DMS 273 treated with DMSO at 0.1 percent for 48 hours (cell line): ENCODE measurements around the gene FOXN3.

Experiments used
- DNase-seq: peaks from one replicate; lab custom pipeline; 2025; lab: John Stamatoyannopoulos, UW

FOXN3 gene

DNA sequence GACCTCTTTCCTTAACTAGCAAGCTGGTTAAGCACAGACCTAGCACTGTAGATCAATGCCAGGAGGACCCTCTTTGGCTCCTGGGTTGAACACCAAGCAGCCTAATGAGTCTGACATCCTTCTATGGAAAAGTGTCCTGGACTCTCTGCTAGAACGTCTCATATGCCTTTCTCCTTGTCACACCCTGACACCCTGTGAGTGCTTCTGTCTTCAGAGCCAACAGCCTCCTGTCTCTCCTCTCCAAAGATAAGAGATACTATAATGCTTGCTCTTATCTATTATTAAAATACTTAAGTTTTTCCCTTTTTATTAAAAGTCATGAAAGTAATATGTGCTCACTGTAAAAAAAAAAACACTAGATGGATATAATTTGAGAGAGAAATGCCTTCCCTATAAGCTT is 222.7 kb downstream of the FOXN3 start:
- no peak for DNase-seq

DNA sequence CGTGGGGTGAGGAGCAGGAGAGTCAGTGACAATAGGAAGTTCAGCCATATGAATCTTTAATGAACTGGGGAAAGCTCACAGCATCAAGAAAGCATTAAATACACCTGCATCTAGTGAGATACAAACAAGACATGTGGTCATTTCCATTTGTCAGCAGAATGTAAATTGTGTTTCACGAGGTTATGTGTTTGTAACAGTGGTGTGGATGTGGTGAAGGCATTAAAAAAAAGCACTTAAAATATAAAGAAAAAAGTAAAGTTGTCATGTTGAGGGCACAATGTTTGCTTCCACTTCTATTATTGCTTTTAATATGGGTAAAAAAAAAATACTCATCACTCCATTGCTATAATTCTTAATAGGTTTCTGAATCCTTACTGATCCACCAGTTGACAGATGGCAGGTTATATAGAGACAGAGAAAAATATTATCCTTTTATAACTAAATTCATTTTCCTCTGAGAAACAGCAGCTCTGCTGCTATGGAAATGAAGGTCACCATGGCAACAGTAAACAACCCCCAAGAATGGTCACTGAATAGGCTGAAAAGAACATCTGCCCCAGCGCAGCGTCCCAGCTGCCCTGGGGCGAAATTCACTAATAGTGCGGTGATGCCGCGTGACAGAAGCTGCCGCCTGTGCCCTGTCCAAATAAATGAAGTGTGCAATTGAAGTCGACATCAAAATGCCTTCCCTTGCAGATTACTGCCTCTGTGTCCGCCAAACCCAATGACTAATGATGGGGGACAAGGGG is 226.1 kb downstream of the FOXN3 start:
- peak; percentile 64 for DNase-seq

DNA sequence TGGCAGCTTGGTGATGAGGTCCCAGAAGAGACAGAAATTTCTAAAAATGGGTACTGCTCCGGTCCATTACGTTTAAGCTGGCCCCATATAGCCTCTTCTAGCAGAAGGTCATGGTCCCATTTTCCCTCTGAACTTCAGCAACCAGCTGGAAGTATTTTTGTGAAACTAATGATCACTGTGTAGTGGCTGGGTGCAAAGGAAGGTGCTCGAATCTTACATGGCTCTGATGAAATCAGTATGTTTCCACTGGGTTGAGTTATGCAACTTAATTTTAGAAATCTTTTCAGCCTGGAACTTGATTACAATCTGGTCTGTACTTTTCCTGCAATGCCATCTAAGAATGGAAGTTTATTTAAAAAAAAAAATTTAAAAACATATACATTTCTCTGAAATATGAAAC is 228.5 kb downstream of the FOXN3 start:
- DNase-seq: no peak

DNA sequence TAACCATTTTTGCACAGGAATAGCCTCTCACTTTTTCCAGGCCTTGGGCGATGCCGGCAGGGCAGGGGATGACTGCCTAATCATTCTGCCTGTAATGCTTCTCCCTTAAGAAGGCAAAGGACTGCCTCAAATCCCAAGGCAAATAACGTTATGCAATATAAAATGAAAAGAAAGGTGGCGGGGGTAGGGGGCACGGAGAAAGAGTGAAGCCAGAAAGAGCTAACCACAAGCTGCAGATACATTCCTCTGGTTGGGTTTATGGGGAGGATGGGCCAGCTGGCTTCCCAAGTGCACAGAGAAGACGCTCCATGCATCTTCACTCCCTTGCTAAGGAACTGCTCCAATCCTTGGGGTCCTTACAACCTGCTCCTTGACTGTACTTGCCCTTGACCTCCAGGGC is 229.5 kb downstream of the FOXN3 start:
- DNase-seq: no peak

DNA sequence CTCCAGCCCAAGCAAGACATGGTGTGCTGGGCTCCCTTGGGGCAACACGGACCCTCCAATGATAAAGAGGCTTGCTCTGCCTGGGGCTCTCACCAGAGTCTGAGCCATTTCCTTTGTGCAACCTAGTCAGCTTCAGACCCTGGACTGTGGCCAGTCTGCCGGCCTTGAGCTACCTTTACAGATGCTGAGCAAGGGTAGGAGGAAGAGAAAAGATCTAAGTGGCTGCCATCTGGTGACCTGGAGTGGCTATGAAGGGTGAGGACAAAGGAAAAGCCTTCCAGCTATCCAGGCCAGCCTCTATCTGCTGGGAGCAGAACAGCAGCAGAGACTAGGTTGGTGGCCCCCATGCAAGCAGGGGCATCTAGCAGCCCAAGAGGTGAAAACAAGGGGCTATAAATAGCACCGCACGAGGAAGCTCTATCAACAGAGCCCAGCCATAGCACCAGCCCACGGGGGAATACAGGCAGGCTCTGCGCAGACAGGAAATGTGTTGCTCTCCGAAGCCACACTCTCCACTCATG is 230.1 kb downstream of the FOXN3 start:
- no peak for DNase-seq

DNA sequence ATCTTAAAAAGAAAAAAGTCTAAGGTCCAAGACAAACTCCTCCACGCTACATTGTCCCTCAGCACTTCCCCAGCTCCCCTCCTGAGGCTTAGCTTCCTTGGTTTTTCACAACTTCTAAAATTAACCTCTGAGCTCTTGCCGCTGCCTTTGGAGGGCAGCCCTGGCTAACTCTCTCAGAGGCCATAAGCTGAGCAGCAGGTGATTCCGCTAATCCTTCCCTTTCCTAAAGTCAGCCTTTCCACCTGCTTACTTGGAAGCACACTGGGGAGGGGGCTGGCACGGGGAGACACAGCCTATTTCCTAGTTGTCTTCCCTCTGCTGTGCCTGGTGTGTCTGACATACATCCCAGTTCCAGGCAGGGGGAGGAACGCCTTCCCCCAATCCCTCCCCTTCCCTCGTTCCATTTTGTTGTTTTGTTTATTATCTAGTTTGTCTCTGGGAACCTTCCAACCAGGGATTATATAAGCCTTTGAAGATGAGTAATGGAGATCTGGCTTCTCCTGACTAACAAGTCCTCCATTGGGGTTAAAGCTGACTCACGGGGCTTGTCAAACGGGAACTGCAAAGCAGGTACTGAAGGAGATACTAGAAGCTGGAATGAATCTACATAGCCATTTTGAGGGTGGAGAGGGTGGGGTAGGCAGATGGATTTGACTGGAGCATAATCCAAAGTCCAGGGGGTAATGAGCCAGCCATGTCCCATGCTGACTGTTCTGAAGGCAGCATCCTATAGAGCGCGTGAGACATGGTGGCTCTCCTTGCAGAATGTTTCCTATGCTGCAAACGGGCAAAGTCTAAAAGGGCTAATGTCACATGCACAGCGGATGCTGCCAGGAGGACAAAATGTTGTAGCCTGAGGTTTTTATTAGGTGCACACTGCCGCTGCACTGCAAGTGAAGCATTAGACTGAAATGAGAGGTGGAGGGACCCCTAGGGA is 230.8 kb downstream of the FOXN3 start:
- DNase-seq: no peak

DNA sequence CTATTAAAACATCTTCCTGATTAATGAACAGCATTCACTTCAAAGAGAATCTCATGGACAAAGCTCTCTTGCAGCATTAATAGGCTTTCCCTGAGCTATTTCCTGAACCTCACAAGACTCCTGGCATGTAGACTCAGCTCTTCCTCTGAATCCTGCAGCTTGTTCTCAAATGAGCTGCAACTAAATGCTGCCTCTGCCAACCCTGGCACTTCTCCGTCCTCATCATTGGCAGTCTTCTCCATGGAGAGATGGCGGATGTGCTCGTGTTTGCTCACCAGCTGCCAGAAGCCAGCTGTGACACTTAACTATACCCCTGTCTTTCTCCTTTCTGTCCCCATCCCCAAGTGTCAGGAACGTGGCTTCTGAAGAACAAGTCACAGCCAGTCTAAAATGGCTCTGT is 232.1 kb downstream of the FOXN3 start:
- DNase-seq: no peak

DNA sequence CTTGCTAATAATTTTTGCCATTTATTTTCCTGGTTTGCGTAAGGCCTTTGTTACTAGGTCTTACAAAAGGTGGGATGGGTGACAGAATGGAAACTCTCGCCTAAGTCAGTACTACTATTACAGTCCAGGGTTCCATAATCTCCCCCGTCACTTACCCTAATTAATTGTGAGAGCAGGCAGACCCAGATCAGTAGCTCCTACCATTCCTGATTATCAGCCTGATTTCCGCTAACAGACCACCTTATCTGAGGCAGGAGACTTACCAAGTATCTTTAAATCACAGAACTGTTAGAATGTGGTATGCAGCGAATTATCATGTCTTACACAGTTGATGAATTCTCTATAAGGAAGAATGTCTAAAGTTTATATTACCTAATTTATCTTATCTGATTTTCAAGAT is 234.7 kb downstream of the FOXN3 start:
- DNase-seq: no peak

DNA sequence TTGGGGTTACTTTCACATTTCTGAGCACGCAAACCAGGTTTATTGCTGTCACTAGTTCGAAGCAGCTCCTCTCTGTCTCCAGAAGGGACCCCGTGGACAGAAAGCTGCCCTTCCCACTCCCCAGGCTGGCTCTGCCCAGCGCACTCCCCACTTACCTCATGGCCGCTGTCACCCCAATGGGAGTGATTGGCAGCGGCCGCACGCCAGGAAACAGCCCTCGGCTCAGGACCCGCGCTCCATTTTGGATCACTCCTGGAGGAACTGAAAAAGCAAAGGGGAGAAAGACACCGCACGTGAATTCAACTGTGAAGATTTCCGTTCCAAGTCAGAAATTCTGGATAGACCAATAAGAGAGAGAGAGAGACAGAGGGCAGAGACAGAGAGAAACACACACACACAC is 236.5 kb downstream of the FOXN3 start:
- no peak for DNase-seq

DNA sequence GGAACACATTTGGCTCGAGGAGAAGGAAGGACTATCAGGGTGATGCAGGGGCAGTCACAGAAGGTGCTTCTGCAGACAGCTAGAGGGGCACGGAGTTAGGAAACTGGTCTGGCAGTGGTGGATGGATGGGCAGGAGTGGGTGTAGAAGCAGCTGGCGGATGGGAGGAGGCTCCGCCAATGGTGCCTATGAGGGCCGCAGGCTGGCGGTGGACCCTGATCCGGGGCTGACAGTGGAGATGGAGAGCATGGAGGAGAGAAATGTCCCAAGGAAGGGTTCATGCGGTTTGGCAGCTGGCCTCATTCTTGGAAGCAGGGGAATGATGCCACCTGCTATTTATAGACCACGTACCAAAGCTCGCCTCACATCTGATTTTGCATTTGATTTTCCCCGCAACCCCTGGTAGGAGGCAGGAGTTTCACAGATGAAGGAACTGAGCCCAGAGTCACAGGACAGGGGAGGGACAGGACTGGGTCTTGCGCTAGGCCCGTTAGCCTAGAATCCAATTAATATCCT is 237.1 kb downstream of the FOXN3 start:
- DNase-seq: no peak

DNA sequence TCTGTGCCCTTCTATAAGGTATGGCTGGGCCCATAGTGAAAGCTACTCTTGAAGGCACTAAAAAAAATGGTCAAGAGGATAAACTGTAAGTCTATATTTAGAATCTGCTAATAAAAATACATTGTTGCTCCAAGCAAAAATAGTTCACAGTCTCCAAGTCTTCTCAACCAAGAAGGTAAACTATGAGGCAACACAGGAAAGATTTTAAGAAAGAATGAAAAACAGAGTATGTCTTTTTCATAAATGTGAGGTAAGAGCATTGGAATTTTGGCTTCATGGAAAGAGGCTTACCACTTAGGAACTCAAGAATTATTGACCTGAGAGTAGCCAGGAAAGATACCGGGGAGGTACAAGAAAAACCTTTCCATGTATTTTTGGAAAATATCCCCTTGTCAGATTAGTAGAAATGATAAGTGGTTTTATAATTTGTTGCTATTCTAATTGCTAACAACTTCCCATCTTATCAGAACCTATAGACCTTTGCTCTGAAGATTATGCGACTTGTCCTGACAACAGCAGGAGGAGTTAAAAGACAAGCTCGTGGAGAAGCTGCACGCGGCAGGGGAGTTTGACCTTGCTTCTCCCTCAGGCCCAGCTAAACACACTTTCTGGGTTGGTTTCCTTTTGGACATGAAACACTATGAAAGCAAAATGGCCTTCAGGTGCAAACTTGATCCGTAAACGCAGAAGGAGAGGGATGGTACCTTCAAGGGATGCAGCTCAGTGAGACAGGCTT is 238.1 kb downstream of the FOXN3 start:
- no peak for DNase-seq

DNA sequence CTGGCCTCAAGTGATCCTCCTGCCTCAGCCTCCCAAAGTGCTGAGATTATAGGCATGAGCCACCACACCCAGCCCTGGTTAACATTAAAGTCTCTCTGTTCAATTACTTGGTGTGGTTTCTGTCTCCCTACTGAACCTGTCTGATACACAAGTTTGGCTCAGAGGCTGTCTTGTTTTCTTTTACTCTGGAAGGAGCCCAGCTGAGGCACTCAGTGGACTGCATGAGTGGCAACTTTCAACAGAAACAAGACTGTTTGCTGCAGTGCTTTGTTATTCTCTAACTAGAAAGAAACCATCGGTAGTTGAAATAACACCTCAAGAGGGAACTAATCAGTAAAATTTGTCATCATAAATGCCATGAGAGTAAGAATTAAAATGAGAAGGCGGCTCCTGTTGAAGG is 238.7 kb downstream of the FOXN3 start:
- DNase-seq: no peak

DNA sequence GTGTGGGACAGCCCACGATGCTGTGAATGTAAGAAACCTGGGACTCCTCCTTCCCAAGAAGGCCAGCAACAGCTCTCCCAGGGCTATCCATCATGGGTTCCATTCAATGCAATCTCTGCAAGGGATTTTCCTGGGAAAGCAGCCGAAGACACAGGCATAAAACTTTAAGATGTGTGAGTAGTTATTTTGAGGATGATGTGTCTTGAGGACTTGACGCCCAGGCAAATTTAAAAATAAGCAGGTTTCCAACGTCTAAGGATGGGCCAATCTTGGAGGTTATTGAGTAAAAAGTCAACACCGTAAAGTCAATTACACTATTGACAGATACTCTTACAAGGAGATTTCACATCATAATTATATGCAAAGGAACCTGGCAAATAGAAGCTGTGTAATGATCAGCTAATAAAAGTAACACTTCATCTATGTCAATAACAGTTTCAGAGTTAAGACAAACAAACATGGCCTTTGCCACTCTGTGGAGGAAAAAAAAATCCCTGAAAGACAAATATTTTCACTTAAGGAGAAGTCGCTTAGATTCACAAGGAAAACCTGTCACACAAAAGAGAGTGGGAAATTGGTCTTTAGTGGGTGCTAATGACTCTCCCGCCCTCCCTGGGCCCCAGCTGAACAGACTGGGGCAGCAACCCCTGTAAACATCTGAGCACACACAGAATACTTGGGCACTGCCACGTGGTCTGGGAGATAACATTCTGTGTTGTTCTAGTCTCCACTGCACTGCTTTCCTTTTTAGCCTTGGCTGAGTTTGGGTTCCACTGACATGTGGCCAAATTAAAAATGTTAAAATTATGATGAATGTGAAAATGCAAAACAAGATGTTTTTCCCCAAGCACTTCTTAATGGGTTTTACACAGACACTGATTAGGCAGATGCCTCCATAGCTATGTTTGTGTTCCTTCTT is 240.9 kb downstream of the FOXN3 start:
- DNase-seq: no peak

DNA sequence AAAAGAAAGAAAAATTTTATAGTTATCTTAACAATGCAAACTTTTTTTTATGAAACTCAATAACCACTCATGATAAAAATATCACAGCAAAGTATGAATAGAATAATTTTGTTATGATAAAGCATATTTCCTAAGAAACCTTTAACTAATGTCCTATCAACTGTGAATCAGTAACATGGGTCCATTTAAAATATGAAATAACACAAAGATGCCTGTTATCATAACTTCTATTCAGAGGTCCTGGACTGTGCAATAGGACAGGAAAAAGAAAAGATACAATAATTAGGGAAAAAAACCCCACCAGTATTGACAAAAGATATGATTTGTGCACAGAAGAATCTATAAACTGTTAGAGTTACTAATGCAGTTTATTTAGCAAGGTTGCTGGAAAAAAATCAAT is 245.4 kb downstream of the FOXN3 start:
- no peak for DNase-seq

DNA sequence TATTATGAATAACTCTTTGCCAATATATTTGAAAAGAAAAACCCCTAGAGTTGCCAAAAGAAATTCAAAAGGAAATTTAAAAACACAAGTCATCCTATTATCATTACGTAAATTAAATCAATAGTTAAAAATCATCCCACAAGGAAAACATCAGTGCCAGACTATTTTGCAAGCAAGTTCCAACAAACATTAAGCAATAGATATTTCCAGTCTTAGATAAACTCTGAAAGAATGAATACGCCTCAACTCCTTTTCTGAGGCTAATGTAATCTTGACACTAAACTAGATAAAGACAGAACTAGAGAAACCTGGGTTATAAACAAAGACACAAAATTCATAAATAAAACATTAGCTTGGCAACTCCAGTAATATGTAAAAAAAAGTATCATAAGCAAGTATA is 245.9 kb downstream of the FOXN3 start:
- no peak for DNase-seq

DNA sequence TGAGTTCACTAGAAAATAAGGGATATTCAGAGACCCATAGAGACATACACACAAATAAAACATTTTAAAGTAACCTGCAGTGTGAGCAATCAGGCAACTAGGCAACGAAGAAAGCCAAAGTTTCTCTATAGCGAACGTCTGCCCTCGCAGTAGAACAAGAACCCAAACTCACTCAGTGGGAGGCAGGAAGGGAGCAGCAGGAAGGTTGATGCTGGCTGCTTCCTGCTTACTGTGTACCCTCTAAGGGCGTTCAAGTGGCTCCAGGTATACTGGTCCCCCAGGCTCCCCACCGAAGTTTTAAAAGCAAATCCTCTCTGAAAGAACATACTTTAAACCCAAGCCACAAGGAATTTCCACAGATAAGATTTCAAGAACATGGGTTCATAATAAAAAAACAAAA is 249.3 kb downstream of the FOXN3 start:
- no peak for DNase-seq

DNA sequence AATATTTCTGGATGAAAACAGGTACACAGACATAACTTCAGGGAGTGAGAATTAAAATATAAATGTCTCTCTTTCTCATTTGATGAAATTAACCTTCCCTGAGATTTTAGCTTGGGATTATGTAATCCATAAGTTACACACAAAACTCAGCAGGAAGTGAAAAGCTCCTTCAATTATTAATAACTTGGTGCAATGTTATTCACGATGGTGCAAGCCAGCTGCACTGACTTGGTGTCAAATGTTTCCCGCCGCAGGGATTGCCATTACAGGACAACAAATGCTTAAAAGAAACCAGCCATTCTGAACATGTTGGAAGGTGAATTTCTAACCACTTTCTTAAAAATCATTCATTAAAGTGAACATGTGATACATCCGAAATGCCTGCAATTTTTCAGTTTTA is 250.4 kb downstream of the FOXN3 start:
- DNase-seq: no peak

DNA sequence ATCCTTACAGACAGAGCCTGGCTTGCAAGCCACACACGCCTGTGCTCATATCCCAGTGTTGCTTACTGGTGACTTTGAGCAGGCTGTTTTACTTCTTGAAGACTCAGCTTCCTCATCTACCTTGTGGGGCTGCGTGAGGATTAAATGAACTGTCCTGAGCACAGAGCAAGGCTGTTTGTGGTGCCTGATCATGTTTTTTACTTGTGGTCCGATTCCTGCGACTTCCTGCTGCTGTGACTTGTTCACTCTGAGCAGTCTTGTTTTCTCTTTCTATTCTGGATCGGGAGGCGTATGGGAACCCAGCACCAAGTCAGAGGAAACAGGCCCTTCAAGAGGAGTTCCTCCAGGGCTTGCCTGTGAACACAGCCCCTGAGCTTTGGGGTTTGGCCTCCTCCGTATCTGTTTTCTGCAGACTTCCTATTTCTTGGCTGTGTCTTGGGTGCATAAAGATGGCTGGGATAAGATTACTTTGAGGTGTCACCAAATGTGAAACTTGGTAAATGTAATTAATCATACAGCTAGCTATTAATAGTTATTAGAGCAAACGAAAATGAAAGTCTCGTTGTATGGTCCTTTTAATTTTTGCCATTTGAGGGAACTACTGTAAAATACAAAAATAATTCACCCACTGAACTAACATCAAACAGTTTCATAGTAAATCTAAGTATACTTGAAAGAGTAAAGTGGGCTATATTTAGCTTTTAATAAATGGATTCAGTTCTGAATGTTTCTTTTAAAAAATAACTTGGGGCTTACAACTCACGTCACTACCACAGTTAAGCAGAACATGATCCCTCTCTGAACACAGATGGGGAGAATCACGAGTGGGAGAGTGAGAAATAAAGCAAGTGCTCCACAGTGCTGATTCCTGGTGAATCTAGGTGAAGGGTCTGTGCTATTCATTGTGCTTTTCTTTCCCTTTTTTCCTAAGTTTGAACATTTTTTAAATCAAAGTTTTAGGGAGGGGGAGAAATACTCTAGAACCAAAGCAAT is 251.5 kb downstream of the FOXN3 start:
- no peak for DNase-seq

DNA sequence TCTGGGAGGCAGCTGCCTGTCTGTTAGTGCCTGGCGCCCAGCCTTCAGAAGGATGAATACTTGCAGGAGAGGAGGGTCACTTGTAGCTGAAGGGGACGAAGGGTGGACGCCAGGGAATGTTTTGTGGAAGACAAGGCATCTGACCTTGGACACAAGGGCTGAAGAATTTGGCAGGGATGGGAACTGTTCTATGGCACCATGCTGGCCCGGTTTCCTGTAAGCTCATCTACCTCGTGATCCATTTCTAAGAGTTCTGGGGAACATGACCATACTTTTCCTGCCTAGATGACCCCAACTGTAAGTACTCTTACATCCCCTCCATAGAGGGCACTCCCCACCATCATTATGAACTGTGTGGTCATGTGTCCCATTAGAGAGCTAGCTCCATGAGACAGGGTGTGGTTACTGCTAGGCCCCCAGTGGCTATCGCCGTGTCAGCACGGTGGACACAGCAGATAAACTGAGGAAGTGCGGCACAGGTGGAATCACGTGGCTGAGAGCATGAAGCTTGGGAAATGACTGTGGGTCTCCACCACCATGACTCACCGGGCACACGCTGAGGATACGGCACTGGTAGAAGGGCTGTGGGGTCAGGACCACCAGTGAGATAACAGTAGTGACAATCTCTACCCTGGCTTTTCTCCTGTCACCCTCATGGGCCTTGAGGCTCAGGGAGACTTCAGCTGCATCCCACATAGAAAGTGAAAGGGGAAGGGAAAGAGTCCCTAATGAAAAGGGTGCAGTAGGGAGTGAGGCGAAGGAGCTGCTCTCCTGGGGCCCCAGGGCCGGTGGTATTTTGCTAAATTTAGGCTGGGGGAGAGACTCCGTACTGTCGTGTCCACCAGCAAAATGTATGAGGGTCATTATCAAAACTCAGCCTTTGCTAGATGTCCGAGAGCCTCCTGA is 252.6 kb downstream of the FOXN3 start:
- no peak for DNase-seq
